ENCODE results near the gene SHC3.

GRCh38 chr9:89120704-89121103 lies 57.9 kb downstream of the SHC3 start:
- TF ChIP-seq CTCF (IDR thresholded peaks at IDR 0.05) = no peak
- no peak for TF ChIP-seq POLR2A (IDR thresholded peaks at IDR 0.05)
- TF ChIP-seq POLR2AphosphoS5 (IDR thresholded peaks at IDR 0.05) = no peak
- TF ChIP-seq EP300 (IDR thresholded peaks at IDR 0.05) = no peak

Data from stomach (tissue), 4 donors.